ENCODE results near the gene FAXC.

- TF ChIP-seq POLR2A (IDR thresholded peaks at IDR 0.05): no peak
- no peak for TF ChIP-seq CTCF (IDR thresholded peaks at IDR 0.05)
Observed at GRCh38 chr6:99253271-99253670, 96.2 kb downstream of the FAXC start.

Measured in ovary (tissue), 3 donors.